Lower leg skin (tissue), 4 donors: ENCODE measurements around the gene TAF10. TPM values are rescaled to one million over a fixed set of nuclear protein-coding genes. Genes with fewer than 3 reads are reported as not detected.

ENCODE experiments used
- DNase-seq, 2 donors: peaks; one replicate each; pipeline ENCODE4 v3.0.0-alpha.2; 2019; ENCODE audit warnings: low spot score in 2 of 2
- H3K4me3 ChIP-seq: fragments of 200-600 bp; sonication (generic); 2 replicates; pipeline ENCODE4 v1.5.1; 2017; ENCODE audit warnings: mild to moderate bottlenecking, low read depth; ENCODE audit not compliant: poor library complexity, severe bottlenecking
- POLR2A ChIP-seq, 2 donors: fragments of 450-650 bp; IDR thresholded peaks; one replicate each; pipeline ENCODE4 v1.6.1; 2016 to 2017; ENCODE audit warnings: antibody characterized with exemption in 2 of 2, mild to moderate bottlenecking in 1 of 2, moderate library complexity in 1 of 2
- WGBS, 2 donors: methylation state at CpG; one replicate each; pipeline ENCODE4 v1.1.5; 2018; 5-methylcytosine and 5-hydroxymethylcytosine counted together
- intact Hi-C: fragments of 100-400 bp; cut with DNase I; formaldehyde crosslinking; loops from one replicate; pipeline ENCODE4 v1.15.0; 2023; ENCODE audit warnings: low total_unique reads
- total RNA-seq, 4 donors: library from RNA; depleted of rRNA; stranded (reverse); fragments of >200 nt; gene quantifications; one replicate each; pipeline ENCODE4 v1.1.0, GENCODE V29; 2016
- TF ChIP-seq, protein P1 (sequence below), 3 donors: fragments of 450-650 bp; IDR thresholded peaks; one replicate each; pipeline ENCODE4 v1.5.1; 2016; ENCODE audit warnings: antibody characterized with exemption in 3 of 3, mild to moderate bottlenecking in 3 of 3, moderate library complexity in 2 of 3

Gene TAF10
- total RNA-seq, 4 donors from 2014 or later = 41.1 to 105 (median 61.8) TPM

GRCh38 chr11:6620636-6621035, 8.6 kb upstream of the TAF10 start:
- TF ChIP-seq, protein P1, sequence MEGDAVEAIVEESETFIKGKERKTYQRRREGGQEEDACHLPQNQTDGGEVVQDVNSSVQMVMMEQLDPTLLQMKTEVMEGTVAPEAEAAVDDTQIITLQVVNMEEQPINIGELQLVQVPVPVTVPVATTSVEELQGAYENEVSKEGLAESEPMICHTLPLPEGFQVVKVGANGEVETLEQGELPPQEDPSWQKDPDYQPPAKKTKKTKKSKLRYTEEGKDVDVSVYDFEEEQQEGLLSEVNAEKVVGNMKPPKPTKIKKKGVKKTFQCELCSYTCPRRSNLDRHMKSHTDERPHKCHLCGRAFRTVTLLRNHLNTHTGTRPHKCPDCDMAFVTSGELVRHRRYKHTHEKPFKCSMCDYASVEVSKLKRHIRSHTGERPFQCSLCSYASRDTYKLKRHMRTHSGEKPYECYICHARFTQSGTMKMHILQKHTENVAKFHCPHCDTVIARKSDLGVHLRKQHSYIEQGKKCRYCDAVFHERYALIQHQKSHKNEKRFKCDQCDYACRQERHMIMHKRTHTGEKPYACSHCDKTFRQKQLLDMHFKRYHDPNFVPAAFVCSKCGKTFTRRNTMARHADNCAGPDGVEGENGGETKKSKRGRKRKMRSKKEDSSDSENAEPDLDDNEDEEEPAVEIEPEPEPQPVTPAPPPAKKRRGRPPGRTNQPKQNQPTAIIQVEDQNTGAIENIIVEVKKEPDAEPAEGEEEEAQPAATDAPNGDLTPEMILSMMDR (IDR thresholded peaks at IDR 0.05) = no peak
- no peak for TF ChIP-seq POLR2A (IDR thresholded peaks at IDR 0.05)
- H3K4me3 ChIP-seq = no peak overlapping the region
- WGBS, 2 donors = 87 to 95% methylated on average over 1 of the region's 1 CpG
- intact Hi-C loops = no loop called here
- no peak for DNase-seq

DNA sequence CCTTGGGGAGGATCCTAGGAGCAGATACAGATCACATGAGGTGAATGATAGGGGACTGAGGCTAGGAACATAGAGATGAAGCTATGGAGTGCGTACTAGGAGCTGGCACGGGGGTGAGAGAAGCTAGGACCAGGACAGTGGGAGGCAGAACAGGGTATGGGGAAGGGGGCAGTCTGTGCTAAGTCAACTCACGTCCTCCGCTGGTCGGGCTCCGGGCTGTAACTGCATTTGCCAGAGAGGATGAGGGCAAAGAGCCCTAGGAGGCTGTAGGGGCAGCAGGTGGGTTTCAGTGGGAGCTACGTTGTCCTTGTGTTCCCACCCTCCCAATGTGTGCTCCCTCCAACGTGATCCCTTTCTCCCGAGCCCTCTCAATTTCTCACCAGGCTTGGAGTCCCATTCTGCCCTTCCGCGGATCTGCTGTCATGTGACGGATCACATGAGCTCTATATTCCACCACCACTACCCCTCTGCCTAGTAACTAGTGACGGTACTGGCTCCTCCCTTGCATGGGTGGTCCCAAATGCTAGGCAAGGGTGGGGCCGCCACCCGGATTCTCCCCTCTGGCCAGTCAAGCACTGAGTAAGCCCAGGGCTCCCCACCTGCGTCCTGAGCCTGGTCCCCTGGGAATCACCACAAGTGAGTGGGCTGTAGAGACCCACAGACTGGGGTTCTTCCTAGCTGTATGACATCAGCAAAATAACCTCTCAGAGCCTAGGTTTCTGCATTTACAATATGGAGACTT, 7.2 kb upstream of the TAF10 start, which contains the start of gene TPP1:
Gene TPP1 (minus strand): TSS at position 419 of the 742 bp plus-strand sequence. CDS start 22 bp downstream, at position 397.
- DNase-seq = peak; percentile 96 to 99
- H3K4me3 ChIP-seq = peak within 1 kb of the TSS; percentile 56
- intact Hi-C loops = no loop called here
- TF ChIP-seq, protein P1 (IDR thresholded peaks at IDR 0.05) = no peak
- peak in 1 of 2 donors; percentile 62 for TF ChIP-seq POLR2A (IDR thresholded peaks at IDR 0.05)
- 1% methylated on average over 16 of the region's 16 CpGs for WGBS, 2 donors

DNA sequence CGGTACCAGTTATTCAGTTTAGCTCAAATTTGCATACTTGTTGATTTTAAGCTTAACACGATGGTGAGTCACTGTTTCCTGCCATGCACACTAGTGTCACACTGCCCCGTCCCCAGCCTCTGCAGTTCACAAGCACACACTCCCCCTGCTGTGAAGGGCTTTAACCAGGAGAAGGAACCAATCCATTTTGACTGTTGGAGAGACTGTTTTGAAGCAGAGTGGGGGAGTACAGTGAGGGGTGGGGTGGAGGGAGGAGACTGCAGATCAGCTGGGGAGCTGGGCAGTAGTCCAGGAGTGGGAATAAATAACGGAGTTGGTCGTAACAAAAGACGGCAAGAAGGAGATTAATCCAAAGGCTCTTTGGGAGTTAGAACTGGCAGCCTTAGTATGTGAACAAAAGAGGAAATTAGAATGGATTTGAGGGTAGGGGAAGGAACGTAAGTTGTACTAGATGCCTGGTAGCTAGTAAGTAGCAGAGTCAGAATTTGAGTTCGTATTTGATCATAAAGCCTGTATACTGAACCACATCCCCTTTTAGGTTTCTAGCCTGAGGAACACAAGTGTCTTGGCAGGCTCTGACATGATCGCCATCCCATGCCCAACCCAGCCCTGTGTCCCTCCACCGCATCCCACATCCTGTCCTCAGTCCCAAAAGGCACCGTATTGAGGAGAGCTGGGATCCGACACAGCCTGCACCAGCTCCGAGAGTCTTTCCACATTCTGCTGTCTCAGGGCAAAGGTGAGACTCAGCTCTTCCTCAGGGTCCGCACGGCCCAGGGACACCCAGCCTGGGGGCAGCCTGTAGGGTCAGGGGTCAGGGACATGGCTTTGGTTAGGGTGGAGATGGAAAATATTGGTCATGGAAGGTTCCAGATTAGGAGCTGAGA, 6.3 kb upstream of the TAF10 start:
- TF ChIP-seq POLR2A (IDR thresholded peaks at IDR 0.05) = no peak
- TF ChIP-seq, protein P1 (IDR thresholded peaks at IDR 0.05) = no peak
- peak in 1 of 2 donors; percentile 49 for DNase-seq
- 6% methylated on average over 15 of the region's 15 CpGs for WGBS, 2 donors
- peak overlapping the region; percentile 56 for H3K4me3 ChIP-seq
- intact Hi-C loops = no loop called here

DNA sequence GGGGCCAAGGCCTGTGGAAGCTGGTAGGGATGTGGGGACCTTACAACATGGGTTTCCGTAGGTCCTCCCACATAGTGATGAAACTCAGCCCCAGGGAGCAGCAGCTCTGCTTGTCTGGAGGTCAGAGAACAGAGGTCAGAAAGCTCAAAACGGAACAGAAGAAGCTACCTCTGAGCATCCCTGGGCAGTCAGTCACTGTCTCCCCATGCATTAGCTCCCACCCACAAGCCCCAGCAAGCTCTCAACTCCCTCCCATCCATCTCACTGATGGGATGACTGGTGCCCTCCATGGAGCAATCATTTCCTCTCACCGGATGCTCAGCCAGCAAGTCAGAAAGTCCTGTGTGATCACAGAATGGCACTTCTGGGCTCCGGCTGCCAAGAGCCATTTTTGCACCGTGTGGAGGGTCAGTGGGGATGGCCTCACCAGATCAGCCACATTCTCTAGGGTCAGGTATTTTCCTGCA, 5.3 kb upstream of the TAF10 start:
- TF ChIP-seq, protein P1 (IDR thresholded peaks at IDR 0.05) = no peak
- no peak for TF ChIP-seq POLR2A (IDR thresholded peaks at IDR 0.05)
- intact Hi-C loops = no loop called here
- no peak overlapping the region for H3K4me3 ChIP-seq
- WGBS, 2 donors = 78 to 85% methylated on average over 5 of the region's 5 CpGs
- DNase-seq = no peak

DNA sequence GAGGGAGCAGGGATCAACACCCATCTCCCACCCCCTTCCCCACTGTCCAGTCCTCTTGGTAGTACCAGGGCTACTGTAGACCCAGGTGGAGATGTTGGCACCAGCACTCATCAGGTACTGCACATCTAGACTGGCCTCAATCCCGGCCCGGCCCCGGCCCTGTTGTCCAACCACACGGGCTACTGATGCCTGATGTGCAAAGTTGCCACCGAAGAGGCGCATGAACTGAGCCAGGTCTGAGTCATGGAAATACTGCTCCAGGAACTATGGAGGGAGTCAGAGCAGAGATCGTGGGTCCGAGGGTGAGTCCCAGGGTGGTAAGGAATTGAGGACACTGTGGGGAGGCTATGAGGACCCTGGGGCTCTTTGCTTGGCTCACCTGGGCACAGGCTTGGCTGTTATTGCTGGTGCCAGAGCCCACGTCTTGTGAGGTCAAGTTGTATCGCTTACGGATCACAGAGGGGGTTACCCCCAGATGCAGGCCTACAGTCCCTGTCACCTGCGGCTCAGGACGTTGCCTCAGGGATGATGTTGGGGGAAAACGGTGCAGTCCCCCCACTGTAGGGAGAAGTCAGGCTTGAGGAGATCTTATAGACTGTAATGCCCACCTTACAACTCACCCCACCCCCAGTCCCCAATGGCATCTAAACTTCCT, 4.7 kb upstream of the TAF10 start:
- no peak for DNase-seq
- WGBS, 2 donors = 92 to 95% methylated on average over 9 to 14 of the region's 14 CpGs
- intact Hi-C loops = no loop called here
- H3K4me3 ChIP-seq = no peak overlapping the region
- TF ChIP-seq POLR2A (IDR thresholded peaks at IDR 0.05) = no peak
- TF ChIP-seq, protein P1 (IDR thresholded peaks at IDR 0.05) = no peak
